HL-60 (cell line): ENCODE data around the gene NPSR1.

Source experiments
- DNase-seq, 2 experiments: peaks; one replicate each; pipeline ENCODE4 v3.0.0-alpha.2; 2010 to 2020; ENCODE audit warnings: low read depth in 1 of 2, low spot score in 1 of 2
- H3K27ac ChIP-seq: fragments of 250-450 bp; sonication (Bioruptor Pico); replicated peaks from 2 replicates; pipeline ENCODE4 v1.5.1; 2020; ENCODE audit warnings: mild to moderate bottlenecking, moderate library complexity
- H3K27me3 ChIP-seq: fragments of 250-450 bp; sonication (Bioruptor Pico); 2 replicates; pipeline ENCODE4 v1.5.1; 2021; ENCODE audit warnings: mild to moderate bottlenecking, moderate library complexity; ENCODE audit not compliant: insufficient read depth, poor library complexity, severe bottlenecking
- H3K4me3 ChIP-seq: replicated peaks from 2 replicates; pipeline ENCODE4 v1.5.1; 2011; ENCODE audit warnings: mild to moderate bottlenecking, control low read depth, low read length; ENCODE audit not compliant: insufficient read depth
- GABPA ChIP-seq: IDR thresholded peaks from 2 replicates; pipeline ENCODE4 v1.6.1; 2012; ENCODE audit warnings: low read depth
- POLR2AphosphoS5 ChIP-seq: IDR thresholded peaks from 2 replicates; pipeline ENCODE4 v1.6.1; 2012; ENCODE audit warnings: low read depth
- SPI1 ChIP-seq: IDR thresholded peaks from 2 replicates; pipeline ENCODE4 v1.6.1; 2012; ENCODE audit warnings: low read depth, mild to moderate bottlenecking, borderline replicate concordance
- TF ChIP-seq, protein P1 (sequence below): IDR thresholded peaks from 2 replicates; pipeline ENCODE4 v1.6.1; 2012; ENCODE audit warnings: low read depth; ENCODE audit not compliant: insufficient replicate concordance
- TF ChIP-seq, protein P2 (sequence below): IDR thresholded peaks from one replicate; pipeline ENCODE4 v1.5.1; 2011; ENCODE audit warnings: low read length, control low read depth, inconsistent platforms; ENCODE audit not compliant: insufficient read depth

NPSR1 gene

DNA sequence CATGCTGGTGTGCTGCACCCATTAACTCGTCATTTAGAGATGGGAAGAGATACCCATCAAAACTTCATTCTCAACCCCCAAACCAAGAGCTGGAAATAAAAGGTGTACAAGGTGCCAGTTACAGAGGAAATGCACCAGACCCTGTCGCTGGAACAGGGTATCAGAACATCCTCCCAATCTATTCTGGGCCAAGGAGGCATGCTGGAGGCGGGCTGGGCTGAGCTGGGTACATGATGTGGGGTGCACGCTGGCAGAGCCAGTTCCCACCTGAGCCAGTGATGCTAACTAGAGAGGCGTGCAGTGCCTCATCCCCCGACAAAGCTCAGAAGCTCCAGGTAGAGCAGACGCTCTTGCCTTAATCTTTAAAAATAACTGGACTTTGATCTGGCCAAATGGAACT is 70.1 kb downstream of the NPSR1 start:
- H3K27ac ChIP-seq: no peak overlapping the region
- H3K4me3 ChIP-seq: no peak overlapping the region
- no peaks in the 10 kb centered on the region for H3K27me3 ChIP-seq
- no peak for DNase-seq
- TF ChIP-seq GABPA (no peak), SPI1 (no peak), POLR2AphosphoS5 (no peak)
- TF ChIP-seq, protein P1, sequence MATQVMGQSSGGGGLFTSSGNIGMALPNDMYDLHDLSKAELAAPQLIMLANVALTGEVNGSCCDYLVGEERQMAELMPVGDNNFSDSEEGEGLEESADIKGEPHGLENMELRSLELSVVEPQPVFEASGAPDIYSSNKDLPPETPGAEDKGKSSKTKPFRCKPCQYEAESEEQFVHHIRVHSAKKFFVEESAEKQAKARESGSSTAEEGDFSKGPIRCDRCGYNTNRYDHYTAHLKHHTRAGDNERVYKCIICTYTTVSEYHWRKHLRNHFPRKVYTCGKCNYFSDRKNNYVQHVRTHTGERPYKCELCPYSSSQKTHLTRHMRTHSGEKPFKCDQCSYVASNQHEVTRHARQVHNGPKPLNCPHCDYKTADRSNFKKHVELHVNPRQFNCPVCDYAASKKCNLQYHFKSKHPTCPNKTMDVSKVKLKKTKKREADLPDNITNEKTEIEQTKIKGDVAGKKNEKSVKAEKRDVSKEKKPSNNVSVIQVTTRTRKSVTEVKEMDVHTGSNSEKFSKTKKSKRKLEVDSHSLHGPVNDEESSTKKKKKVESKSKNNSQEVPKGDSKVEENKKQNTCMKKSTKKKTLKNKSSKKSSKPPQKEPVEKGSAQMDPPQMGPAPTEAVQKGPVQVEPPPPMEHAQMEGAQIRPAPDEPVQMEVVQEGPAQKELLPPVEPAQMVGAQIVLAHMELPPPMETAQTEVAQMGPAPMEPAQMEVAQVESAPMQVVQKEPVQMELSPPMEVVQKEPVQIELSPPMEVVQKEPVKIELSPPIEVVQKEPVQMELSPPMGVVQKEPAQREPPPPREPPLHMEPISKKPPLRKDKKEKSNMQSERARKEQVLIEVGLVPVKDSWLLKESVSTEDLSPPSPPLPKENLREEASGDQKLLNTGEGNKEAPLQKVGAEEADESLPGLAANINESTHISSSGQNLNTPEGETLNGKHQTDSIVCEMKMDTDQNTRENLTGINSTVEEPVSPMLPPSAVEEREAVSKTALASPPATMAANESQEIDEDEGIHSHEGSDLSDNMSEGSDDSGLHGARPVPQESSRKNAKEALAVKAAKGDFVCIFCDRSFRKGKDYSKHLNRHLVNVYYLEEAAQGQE: no peak
- TF ChIP-seq, protein P2, sequence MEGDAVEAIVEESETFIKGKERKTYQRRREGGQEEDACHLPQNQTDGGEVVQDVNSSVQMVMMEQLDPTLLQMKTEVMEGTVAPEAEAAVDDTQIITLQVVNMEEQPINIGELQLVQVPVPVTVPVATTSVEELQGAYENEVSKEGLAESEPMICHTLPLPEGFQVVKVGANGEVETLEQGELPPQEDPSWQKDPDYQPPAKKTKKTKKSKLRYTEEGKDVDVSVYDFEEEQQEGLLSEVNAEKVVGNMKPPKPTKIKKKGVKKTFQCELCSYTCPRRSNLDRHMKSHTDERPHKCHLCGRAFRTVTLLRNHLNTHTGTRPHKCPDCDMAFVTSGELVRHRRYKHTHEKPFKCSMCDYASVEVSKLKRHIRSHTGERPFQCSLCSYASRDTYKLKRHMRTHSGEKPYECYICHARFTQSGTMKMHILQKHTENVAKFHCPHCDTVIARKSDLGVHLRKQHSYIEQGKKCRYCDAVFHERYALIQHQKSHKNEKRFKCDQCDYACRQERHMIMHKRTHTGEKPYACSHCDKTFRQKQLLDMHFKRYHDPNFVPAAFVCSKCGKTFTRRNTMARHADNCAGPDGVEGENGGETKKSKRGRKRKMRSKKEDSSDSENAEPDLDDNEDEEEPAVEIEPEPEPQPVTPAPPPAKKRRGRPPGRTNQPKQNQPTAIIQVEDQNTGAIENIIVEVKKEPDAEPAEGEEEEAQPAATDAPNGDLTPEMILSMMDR: no peak

DNA sequence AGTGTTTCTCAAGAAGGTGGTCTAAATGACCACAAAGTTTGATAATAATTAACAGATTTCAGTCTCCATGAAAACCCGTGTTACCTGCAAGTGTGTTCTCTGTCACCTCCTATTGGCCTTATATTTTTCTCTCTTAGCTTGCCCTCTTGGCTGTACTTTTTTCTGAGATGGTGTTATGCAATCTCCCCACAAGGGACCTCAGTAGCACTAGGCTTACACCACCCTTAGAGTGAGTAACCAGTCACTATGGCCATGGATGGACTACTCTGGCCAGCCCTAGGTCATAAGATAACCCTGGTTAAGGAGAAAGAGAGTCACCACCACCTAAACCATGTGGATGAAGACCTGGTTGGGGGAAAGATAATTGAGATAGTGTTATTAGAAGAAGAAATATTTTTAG is 76.8 kb downstream of the NPSR1 start:
- Histone ChIP-seq H3K27me3 (no peaks in the 10 kb centered on the region), H3K27ac (no peak overlapping the region), H3K4me3 (no peak overlapping the region)
- TF ChIP-seq POLR2AphosphoS5 (no peak), GABPA (no peak), SPI1 (no peak)
- TF ChIP-seq, protein P1: no peak
- TF ChIP-seq, protein P2: no peak
- no peak for DNase-seq

DNA sequence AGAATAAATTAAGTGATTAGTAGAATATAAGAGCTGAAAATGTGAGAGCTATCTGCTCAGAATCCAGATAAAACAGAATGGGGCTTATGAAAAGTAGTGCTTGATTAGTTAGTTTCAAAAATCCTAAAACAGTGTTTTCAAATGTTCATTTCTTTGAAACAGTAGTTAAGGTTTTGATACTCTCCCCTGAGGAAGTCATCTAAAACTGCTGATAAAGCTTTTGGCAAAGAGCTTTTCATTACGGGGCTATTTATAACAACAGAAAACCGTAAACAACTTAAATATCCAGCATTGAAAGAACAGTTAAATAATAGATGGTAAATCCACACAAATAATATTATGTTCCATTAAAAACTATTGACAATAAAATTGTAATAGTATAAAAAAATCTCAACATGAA is 77.5 kb downstream of the NPSR1 start:
- H3K4me3 ChIP-seq: no peak overlapping the region
- H3K27ac ChIP-seq: no peak overlapping the region
- TF ChIP-seq, protein P1: no peak
- TF ChIP-seq SPI1: no peak
- no peak for TF ChIP-seq POLR2AphosphoS5
- TF ChIP-seq, protein P2: no peak
- TF ChIP-seq GABPA: no peak
- DNase-seq: no peak
- H3K27me3 ChIP-seq: no peaks in the 10 kb centered on the region
